Caco-2 (cell line): Measurements from ENCODE around the gene INHBB. TPM values are rescaled to one million over a fixed set of nuclear protein-coding genes. Genes with fewer than 3 reads are reported as not detected.

Experiments
- BruUV-seq: library from RNA; stranded (reverse); fragments of 400-500 nt; replicated peaks from 2 replicates; lab custom pipeline; 2021; lab: Mats Ljungman, UMichigan
- CTCF ChIA-PET: fragments of 300-600 bp; sonication (Branson Sonifier 250); formaldehyde crosslinking; loops from one replicate; lab custom pipeline; 2022; ENCODE audit warnings: antibody characterized with exemption; lab: Charles Lee
- POLR2A ChIA-PET: fragments of 300-600 bp; sonication (Branson Sonifier 250); formaldehyde crosslinking; loops from one replicate; lab custom pipeline; 2022; ENCODE audit warnings: antibody characterized with exemption; lab: Charles Lee
- DNase-seq, 2 experiments: peaks; one replicate each; pipeline versions ENCODE4 v3.0.0 to v3.0.0-alpha.2; 2020 to 2022
- H3K27me3 ChIP-seq: replicated peaks from 2 replicates; pipeline ENCODE4 v1.6.0; 2011; ENCODE audit warnings: low read length; ENCODE audit not compliant: control insufficient read depth, insufficient read depth
- H3K36me3 ChIP-seq: 2 replicates; pipeline ENCODE4 v1.5.1; 2011; ENCODE audit warnings: low read length; ENCODE audit not compliant: control insufficient read depth, insufficient read depth
- H3K4me1 ChIP-seq: fragments of 250-450 bp; sonication (Bioruptor Pico); 2 replicates; pipeline ENCODE4 v1.5.1; 2020; ENCODE audit warnings: mild to moderate bottlenecking
- H3K4me3 ChIP-seq: 2 replicates; pipeline ENCODE4 v1.5.1; 2011; ENCODE audit warnings: low read depth, mild to moderate bottlenecking, control low read depth, low read length
- H3K9me3 ChIP-seq: fragments of 250-450 bp; sonication (Bioruptor Pico); 2 replicates; pipeline ENCODE4 v1.5.1; 2020; ENCODE audit warnings: mild to moderate bottlenecking, moderate library complexity
- H3K27ac Mint-ChIP-seq: one replicate; pipeline ENCODE4 v1.8.0; 2022; ENCODE audit warnings: mixed read lengths; ENCODE audit not compliant: unreplicated experiment
- H3K27me3 Mint-ChIP-seq: one replicate; pipeline ENCODE4 v1.8.0; 2022; ENCODE audit warnings: mixed read lengths; ENCODE audit not compliant: insufficient read depth, unreplicated experiment
- H3K36me3 Mint-ChIP-seq: one replicate; pipeline ENCODE4 v1.8.0; 2022; ENCODE audit warnings: mild to moderate bottlenecking, mixed read lengths; ENCODE audit not compliant: insufficient read depth, unreplicated experiment
- H3K4me1 Mint-ChIP-seq: one replicate; pipeline ENCODE4 v1.8.0; 2022; ENCODE audit warnings: low read depth, mixed read lengths; ENCODE audit not compliant: unreplicated experiment
- H3K4me3 Mint-ChIP-seq: one replicate; pipeline ENCODE4 v1.8.0; 2022; ENCODE audit warnings: mild to moderate bottlenecking, moderate library complexity, mixed read lengths; ENCODE audit not compliant: unreplicated experiment
- H3K9me3 Mint-ChIP-seq: one replicate; pipeline ENCODE4 v1.8.0; 2022; ENCODE audit warnings: mixed read lengths; ENCODE audit not compliant: unreplicated experiment
- intact Hi-C: fragments of 100-400 bp; cut with micrococcal nuclease; formaldehyde crosslinking; loops from one replicate; pipeline ENCODE4 v1.10.0; 2022; ENCODE audit not compliant: unreplicated experiment
- total RNA-seq: library from RNA; stranded (reverse); gene quantifications from 2 replicates; pipeline ENCODE4 v1.2.3, GENCODE V29; 2022
- TF ChIP-seq, protein P1 (sequence below), 2 experiments: fragments of 200-600 bp in 1 of 2; IDR thresholded peaks; 1 replicate in 1 of 2; 2 replicates in 1 of 2; pipeline versions ENCODE4 v1.5.1 to v1.8.0; 2011 to 2022; ENCODE audit warnings: antibody characterized with exemption in 1 of 2, control low read depth in 1 of 2, inconsistent platforms in 1 of 2, low read depth in 1 of 2, low read length in 1 of 2, mild to moderate bottlenecking in 1 of 2, moderate library complexity in 1 of 2; ENCODE audit not compliant: insufficient read depth in 1 of 2, severe bottlenecking in 1 of 2, unreplicated experiment in 1 of 2

The INHBB gene
- total RNA-seq, 1 experiment from 2014 or later = 28.9 TPM

DNA sequence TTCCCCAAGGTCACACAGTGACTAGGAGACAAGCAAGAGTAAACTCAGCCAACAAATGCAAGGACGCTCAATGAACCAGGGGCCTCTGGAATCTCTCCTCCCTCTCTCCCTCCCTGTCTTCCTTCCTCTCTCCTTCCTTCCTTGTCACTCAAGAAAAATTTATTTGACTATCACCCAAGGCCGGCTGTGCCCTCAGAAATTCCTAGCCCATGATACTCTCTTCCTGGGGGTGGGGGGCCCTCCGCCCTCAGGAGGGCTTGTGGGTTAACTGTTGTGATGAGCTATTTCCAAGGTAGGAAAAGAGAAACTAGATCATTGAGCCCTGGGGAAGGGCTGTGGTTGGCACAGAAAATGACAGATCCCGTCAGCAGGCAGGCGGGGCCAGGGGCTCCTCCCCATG lies 21.7 kb downstream of the INHBB start:
- H3K9me3 ChIP-seq = no peaks in the 10 kb centered on the region
- H3K36me3 ChIP-seq = no peaks in the 10 kb centered on the region
- DNase-seq = no peak
- H3K4me3 Mint-ChIP-seq = no peak overlapping the region
- TF ChIP-seq, protein P1, sequence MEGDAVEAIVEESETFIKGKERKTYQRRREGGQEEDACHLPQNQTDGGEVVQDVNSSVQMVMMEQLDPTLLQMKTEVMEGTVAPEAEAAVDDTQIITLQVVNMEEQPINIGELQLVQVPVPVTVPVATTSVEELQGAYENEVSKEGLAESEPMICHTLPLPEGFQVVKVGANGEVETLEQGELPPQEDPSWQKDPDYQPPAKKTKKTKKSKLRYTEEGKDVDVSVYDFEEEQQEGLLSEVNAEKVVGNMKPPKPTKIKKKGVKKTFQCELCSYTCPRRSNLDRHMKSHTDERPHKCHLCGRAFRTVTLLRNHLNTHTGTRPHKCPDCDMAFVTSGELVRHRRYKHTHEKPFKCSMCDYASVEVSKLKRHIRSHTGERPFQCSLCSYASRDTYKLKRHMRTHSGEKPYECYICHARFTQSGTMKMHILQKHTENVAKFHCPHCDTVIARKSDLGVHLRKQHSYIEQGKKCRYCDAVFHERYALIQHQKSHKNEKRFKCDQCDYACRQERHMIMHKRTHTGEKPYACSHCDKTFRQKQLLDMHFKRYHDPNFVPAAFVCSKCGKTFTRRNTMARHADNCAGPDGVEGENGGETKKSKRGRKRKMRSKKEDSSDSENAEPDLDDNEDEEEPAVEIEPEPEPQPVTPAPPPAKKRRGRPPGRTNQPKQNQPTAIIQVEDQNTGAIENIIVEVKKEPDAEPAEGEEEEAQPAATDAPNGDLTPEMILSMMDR (IDR thresholded peaks at IDR 0.05; ENCODE audit: insufficient read depth in 1 of 2, low read depth in 1 of 2, low read length in 1 of 2, severe bottlenecking in 1 of 2, unreplicated experiment in 1 of 2) = no peak
- H3K4me3 ChIP-seq = no peak overlapping the region
- H3K27ac Mint-ChIP-seq = no peak overlapping the region
- H3K4me1 ChIP-seq = no peaks in the 10 kb centered on the region
- intact Hi-C loops = no loop called here
- no peaks in the 10 kb centered on the region for H3K27me3 ChIP-seq
- ChIA-PET CTCF (interaction anchor here (0.5 kb wide), 1 partner anchor 348 kb away, joined by 3 read pairs; no protein-coding TSS in a partner anchor), POLR2A (no interaction called here)
- no TSS peak for BruUV-seq
- H3K4me1 Mint-ChIP-seq = no peaks in the 10 kb centered on the region
- H3K27me3 Mint-ChIP-seq = no peaks in the 10 kb centered on the region
- no peaks in the 10 kb centered on the region for H3K36me3 Mint-ChIP-seq
- H3K9me3 Mint-ChIP-seq = no peaks in the 10 kb centered on the region

DNA sequence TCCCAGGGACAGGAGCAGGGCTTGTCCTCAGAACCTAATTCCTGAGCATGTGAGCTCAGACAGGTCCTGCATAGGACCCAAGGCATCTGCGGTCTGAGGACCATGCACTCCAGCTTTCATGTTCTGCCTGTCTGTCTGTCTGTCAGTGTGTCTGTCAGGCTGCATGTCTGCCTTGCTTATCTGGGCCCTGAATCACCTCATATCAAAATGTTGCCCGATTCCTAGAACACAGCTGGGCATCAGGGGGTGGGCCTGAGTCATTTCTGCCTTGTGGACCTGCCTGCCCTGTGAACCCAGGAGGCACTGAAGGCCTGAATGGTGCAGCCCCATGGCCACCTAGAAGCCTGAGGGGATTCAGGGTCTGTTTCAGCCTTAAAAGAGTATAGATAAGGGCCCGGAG lies 22.1 kb downstream of the INHBB start:
- ChIA-PET CTCF (interaction anchor here (0.5 kb wide), 1 partner anchor 347 kb away, joined by 3 read pairs; no protein-coding TSS in a partner anchor), POLR2A (no interaction called here)
- intact Hi-C loops = no loop called here
- no peaks in the 10 kb centered on the region for H3K36me3 Mint-ChIP-seq
- H3K27me3 ChIP-seq = no peaks in the 10 kb centered on the region
- no peak overlapping the region for H3K4me3 ChIP-seq
- no peak overlapping the region for H3K4me3 Mint-ChIP-seq
- H3K4me1 Mint-ChIP-seq = no peaks in the 10 kb centered on the region
- H3K27me3 Mint-ChIP-seq = no peaks in the 10 kb centered on the region
- no peaks in the 10 kb centered on the region for H3K9me3 ChIP-seq
- no peaks in the 10 kb centered on the region for H3K9me3 Mint-ChIP-seq
- no peaks in the 10 kb centered on the region for H3K36me3 ChIP-seq
- no peaks in the 10 kb centered on the region for H3K4me1 ChIP-seq
- no peak overlapping the region for H3K27ac Mint-ChIP-seq
- TF ChIP-seq, protein P1 (IDR thresholded peaks at IDR 0.05; ENCODE audit: insufficient read depth in 1 of 2, low read depth in 1 of 2, low read length in 1 of 2, severe bottlenecking in 1 of 2, unreplicated experiment in 1 of 2) = no peak
- no TSS peak for BruUV-seq
- no peak for DNase-seq

DNA sequence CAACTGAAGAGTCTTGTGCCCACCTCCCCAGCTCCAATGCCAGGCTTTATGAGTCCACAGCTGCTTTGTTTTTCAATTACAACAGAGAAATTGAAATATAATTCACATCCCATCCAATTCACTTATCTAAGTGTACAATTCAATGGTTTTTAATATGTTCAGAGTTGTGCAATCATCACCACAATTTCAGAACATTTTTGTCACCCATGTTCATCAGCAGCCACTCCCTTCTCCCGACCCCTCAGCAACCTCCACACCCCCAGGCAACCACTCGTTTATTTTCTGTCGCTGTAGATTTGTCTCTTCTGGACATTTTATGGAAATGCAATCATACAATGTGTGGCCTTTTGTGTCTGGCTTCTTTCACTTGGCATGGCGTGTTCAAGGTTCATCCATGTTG lies 23.3 kb downstream of the INHBB start:
- CTCF ChIA-PET = no interaction called here

More for the DNA sequence above, 23.3 kb downstream of the INHBB start:
- no peaks in the 10 kb centered on the region for H3K4me1 ChIP-seq
- intact Hi-C loops = no loop called here
- no peak overlapping the region for H3K27ac Mint-ChIP-seq
- H3K9me3 ChIP-seq = no peaks in the 10 kb centered on the region
- no peaks in the 10 kb centered on the region for H3K27me3 Mint-ChIP-seq
- no peak for DNase-seq
- no peaks in the 10 kb centered on the region for H3K27me3 ChIP-seq
- H3K36me3 ChIP-seq = no peaks in the 10 kb centered on the region
- H3K4me1 Mint-ChIP-seq = no peaks in the 10 kb centered on the region
- no peak overlapping the region for H3K4me3 Mint-ChIP-seq
- POLR2A ChIA-PET = no interaction called here
- no TSS peak for BruUV-seq
- TF ChIP-seq, protein P1 (IDR thresholded peaks at IDR 0.05; ENCODE audit: insufficient read depth in 1 of 2, low read depth in 1 of 2, low read length in 1 of 2, severe bottlenecking in 1 of 2, unreplicated experiment in 1 of 2) = no peak
- no peak overlapping the region for H3K4me3 ChIP-seq
- no peaks in the 10 kb centered on the region for H3K36me3 Mint-ChIP-seq
- H3K9me3 Mint-ChIP-seq = no peaks in the 10 kb centered on the region
